IMR-90 (cell line): ENCODE results near the gene LRRC3C.

ENCODE experiments used
- BHLHE40 ChIP-seq: fragments of 150-350 bp; IDR thresholded peaks from 2 replicates; pipeline ENCODE4 v1.6.1; 2016; ENCODE audit warnings: mild to moderate bottlenecking, low read depth, low read length
- CEBPB ChIP-seq: IDR thresholded peaks from 2 replicates; pipeline ENCODE4 v1.6.1; 2012; ENCODE audit warnings: low read depth, low read length, improper control_type of control experiment
- CTCF ChIP-seq: conservative IDR thresholded peaks from 2 replicates; pipeline ENCODE4 v1.5.1; 2012; ENCODE audit warnings: mild to moderate bottlenecking, low read depth, low read length, improper control_type of control experiment
- ELK1 ChIP-seq: fragments of 150-350 bp; IDR thresholded peaks from 2 replicates; pipeline ENCODE4 v1.6.1; 2016; ENCODE audit warnings: low read depth, mild to moderate bottlenecking, low read length, moderate library complexity, borderline replicate concordance
- MAZ ChIP-seq: IDR thresholded peaks from 2 replicates; pipeline ENCODE4 v1.6.1; 2012; ENCODE audit warnings: low read depth, mild to moderate bottlenecking, low read length, improper control_type of control experiment, moderate library complexity, borderline replicate concordance
- POLR2A ChIP-seq: IDR thresholded peaks from 2 replicates; pipeline ENCODE4 v1.6.1; 2012; ENCODE audit warnings: mild to moderate bottlenecking, low read depth, low read length
- RAD21 ChIP-seq: IDR thresholded peaks from 2 replicates; pipeline ENCODE4 v1.6.1; 2012; ENCODE audit warnings: low read length, improper control_type of control experiment
- RFX5 ChIP-seq: IDR thresholded peaks from 2 replicates; pipeline ENCODE4 v1.8.0; 2012; ENCODE audit warnings: low read depth, mild to moderate bottlenecking, low read length, moderate library complexity
- USF2 ChIP-seq: fragments of 150-350 bp; IDR thresholded peaks from 2 replicates; pipeline ENCODE4 v1.6.1; 2017; ENCODE audit warnings: mild to moderate bottlenecking, antibody characterized with exemption, low read length, low read depth

- no peak for TF ChIP-seq CTCF
- no peak for TF ChIP-seq ELK1
- no peak for TF ChIP-seq BHLHE40
- no peak for TF ChIP-seq RAD21
- TF ChIP-seq CEBPB = no peak
- TF ChIP-seq POLR2A = no peak
- TF ChIP-seq RFX5 = no peak
- no peak for TF ChIP-seq MAZ
- no peak for TF ChIP-seq USF2
Measured at GRCh38 chr17:39965017-39965699, 37.6 kb downstream of the LRRC3C start.
